GM12872 (cell line): ENCODE data around the gene SH3RF3.

Source experiments
- CTCF ChIP-seq: IDR thresholded peaks from 3 replicates; pipeline ENCODE4 v1.5.1; 2011; ENCODE audit warnings: low read depth, mild to moderate bottlenecking, low read length, moderate library complexity; ENCODE audit not compliant: insufficient read depth

The SH3RF3 gene

DNA sequence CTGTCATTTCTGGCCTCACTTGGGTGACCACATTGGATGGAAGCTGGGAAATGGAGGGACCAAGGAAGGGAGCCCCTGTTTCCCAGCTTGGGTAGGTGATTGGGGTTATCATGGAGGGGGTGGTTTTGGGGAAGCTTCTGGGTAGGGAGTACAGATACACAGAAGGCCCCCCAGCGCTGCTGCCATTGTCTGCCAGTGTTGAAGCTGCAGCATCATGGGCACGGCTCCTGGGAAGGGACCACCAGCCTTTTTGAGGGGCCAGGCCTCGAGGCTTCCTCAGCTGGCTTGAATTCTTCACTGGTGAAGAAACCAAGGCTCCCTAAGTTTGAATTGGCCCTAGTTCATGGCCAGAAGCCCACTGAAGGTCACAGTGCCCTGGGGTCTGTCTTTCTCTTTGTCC, 25.2 kb downstream of the SH3RF3 start:
- TF ChIP-seq CTCF = no peak

DNA sequence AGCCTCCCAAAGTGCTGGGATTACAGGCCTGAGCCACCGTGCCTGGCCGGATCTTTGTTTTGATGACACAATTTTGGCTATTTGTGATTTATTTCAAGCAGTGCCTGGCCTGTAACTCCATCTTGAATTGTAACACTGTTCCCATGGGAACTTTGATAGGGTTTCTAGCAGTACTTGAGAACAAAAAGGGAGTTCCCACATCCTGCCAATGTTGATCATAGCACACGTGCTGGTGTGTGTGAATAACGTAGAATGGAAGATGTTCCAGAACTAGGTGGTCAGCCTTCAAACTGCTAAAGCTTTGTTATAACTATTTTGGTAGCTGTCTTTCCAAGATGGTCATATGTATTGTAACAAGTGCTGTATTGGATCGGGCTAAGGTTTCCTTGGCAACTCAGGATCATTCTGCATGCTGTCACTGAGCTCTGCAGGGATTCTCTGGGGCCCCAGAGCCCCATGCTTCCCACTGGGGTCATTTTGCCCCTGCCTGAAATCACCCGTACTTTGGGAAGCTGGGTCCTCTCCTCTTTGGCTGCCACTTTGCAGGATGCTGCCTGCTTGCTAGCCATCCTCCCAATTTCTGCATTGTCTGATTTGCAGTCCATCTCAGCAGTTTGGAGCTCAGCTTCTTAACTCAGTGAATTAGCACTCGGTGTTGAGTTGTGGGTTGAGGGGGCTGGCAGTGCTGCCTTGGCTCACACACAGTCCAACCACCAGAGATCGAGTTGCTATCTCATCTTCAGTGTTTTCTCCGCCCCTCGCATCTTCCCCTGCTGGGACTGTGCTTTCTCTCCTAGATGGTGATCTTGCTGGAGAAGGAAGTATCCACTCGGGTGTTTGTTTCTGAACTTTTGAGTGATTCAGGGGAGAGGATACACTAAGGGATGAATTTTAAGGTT, 26.8 kb downstream of the SH3RF3 start:
- no peak for TF ChIP-seq CTCF

GRCh38 chr2:109157563-109158105, 28.6 kb downstream of the SH3RF3 start:
- TF ChIP-seq CTCF = no peak

DNA sequence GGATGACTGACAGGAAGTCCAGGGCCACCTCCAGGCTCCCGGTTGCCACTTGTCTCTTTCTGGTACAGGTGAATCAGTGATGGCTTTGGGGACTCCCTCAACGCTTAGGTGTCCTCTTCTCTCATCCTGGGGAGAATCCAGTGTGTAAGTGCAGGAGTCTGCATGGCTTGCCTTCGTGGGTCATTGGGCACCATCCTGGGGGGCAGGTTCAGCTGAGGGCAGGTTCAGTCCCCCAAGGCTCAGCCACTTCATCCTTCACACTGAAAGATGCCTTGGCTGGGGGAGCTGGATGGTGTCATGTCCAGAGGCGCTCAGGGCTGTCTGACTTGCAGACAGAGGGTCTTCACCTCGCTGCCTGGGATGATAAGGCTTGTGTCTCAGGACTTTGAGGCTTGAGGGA, 29.2 kb downstream of the SH3RF3 start:
- TF ChIP-seq CTCF = no peak

GRCh38 chr2:109159096-109159495, 30.1 kb downstream of the SH3RF3 start:
- no peak for TF ChIP-seq CTCF

DNA sequence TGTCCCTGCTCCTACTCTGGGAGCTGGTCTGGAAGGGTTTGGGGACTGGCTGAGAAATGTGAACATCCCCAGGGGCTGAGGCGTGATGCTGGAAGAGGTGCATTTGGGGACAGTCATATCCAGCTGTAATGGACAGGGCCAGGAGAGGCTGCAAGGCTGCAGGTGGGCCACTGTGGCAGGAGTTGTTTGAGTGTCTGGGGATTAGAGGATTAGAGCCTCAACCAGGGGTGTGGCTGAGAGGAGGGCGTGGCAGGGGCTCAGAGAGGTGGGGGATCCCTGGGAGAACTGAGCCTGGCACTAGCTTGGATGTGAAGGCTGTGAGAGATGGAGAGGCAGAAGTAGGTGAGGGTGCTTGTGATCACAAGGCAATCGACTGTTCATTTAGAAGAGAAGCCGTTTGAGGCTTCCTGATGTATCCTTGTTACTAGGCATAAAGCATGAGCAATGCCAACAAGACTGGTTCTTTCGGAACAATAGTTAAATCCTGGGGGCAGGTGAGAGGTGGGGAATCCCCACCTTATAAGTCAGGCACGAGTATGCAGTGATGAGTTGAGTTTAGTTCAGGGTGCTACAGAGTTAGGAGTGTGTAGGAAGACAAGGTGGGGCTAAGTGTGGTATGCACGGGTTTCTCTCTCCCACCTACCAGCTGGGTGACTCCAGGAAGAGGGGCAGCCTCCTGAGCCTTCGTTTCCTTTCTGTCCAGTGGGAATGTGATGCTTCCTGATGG, 31.9 kb downstream of the SH3RF3 start:
- no peak for TF ChIP-seq CTCF

DNA sequence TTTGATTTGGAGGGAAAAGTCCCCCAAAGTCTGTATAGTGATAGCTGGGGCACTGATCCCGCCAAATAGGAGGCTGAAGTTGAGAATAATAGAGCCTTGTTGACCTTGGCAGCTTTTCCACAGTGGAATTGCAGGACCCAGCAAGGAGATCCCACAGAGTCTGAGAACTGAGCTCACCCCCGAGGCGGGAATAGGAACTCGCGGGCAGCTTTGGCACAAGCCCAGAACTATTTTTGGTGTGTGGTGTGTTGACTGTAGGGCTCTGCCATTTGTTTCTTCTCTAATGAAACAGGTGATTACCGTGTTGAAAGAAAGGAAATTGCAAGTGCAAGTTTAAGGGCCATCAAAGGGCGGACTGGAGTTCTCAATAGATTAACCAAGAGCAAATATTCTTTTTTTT, 34.0 kb downstream of the SH3RF3 start:
- no peak for TF ChIP-seq CTCF
